ENCODE data around the gene EPDR1.

GRCh38 chr7:37943905-37944736 is 23.7 kb downstream of the EPDR1 start:
- TF ChIP-seq, protein P1, sequence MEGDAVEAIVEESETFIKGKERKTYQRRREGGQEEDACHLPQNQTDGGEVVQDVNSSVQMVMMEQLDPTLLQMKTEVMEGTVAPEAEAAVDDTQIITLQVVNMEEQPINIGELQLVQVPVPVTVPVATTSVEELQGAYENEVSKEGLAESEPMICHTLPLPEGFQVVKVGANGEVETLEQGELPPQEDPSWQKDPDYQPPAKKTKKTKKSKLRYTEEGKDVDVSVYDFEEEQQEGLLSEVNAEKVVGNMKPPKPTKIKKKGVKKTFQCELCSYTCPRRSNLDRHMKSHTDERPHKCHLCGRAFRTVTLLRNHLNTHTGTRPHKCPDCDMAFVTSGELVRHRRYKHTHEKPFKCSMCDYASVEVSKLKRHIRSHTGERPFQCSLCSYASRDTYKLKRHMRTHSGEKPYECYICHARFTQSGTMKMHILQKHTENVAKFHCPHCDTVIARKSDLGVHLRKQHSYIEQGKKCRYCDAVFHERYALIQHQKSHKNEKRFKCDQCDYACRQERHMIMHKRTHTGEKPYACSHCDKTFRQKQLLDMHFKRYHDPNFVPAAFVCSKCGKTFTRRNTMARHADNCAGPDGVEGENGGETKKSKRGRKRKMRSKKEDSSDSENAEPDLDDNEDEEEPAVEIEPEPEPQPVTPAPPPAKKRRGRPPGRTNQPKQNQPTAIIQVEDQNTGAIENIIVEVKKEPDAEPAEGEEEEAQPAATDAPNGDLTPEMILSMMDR (conservative IDR thresholded peaks at IDR 0.05; ENCODE audit: low read depth, low read length) = no peak
- TF ChIP-seq EZH2 (IDR thresholded peaks at IDR 0.05; ENCODE audit: borderline replicate concordance, low read depth, low read length, poor library complexity, severe bottlenecking) = no peak
